Esophagus muscularis mucosa (tissue), 4 donors: Measurements from ENCODE around the gene RECK. TPM values are rescaled to one million over a fixed set of nuclear protein-coding genes. Genes with fewer than 3 reads are reported as not detected.

Experiments
- DNase-seq: peaks from one replicate; pipeline ENCODE4 v3.0.0-alpha.2; 2017; ENCODE audit errors: extremely low spot score
- H3K27ac ChIP-seq, 4 donors: fragments of 200-600 bp; sonication (generic); replicated peaks in 1 of 4; 1 replicate in 3 of 4; 2 replicates in 1 of 4; pipeline ENCODE4 v1.5.1; 2016 to 2019; ENCODE audit warnings: mild to moderate bottlenecking in 1 of 4
- H3K27me3 ChIP-seq, 4 donors: fragments of 200-600 bp; sonication (generic); one replicate each; pipeline versions ENCODE4 v1.5.1 to v1.6.0; 2016 to 2019
- H3K36me3 ChIP-seq, 4 donors: fragments of 200-600 bp; sonication (generic); one replicate each; pipeline ENCODE4 v1.5.1; 2016 to 2019
- H3K4me1 ChIP-seq, 4 donors: fragments of 200-600 bp; sonication (generic); one replicate each; pipeline ENCODE4 v1.5.1; 2016 to 2019
- H3K4me3 ChIP-seq, 4 donors: fragments of 200-600 bp; sonication (generic); 1 replicate in 2 of 4; 2 replicates in 2 of 4; pipeline ENCODE4 v1.5.1; 2016 to 2019; ENCODE audit warnings: mild to moderate bottlenecking in 4 of 4, moderate library complexity in 1 of 4
- H3K9me3 ChIP-seq, 4 donors: fragments of 200-600 bp; sonication (generic); 1 replicate in 3 of 4; 2 replicates in 1 of 4; pipeline ENCODE4 v1.5.1; 2016 to 2019
- CTCF ChIP-seq, 3 experiments: fragments of 200-600 bp in 2 of 3; fragments of 450-650 bp in 1 of 3; sonication (generic) in 2 of 3; IDR thresholded peaks; one replicate each; pipeline ENCODE4 v1.5.1; 2017 to 2019; ENCODE audit warnings: antibody characterized with exemption in 3 of 3, mild to moderate bottlenecking in 2 of 3, moderate library complexity in 1 of 3
- EP300 ChIP-seq: sonication (generic); formaldehyde crosslinking; IDR thresholded peaks from one replicate; pipeline ENCODE4 v1.6.1; 2017; ENCODE audit warnings: antibody characterized with exemption
- POLR2A ChIP-seq: fragments of 450-650 bp; IDR thresholded peaks from one replicate; pipeline ENCODE4 v1.6.1; 2017; ENCODE audit warnings: antibody characterized with exemption, moderate library complexity, mild to moderate bottlenecking, low read depth
- POLR2AphosphoS5 ChIP-seq, 2 donors: sonication (generic); formaldehyde crosslinking; IDR thresholded peaks; one replicate each; pipeline ENCODE4 v1.6.1; 2017; ENCODE audit warnings: antibody characterized with exemption in 2 of 2
- WGBS: methylation state at CpG from one replicate; pipeline ENCODE4 v1.1.5; 2018; 5-methylcytosine and 5-hydroxymethylcytosine counted together
- intact Hi-C: fragments of 100-400 bp; cut with DNase I; formaldehyde crosslinking; loops from one replicate; pipeline ENCODE4 v1.15.1; 2023
- total RNA-seq, 4 donors: library from RNA; depleted of rRNA; stranded (reverse); fragments of >200 nt; gene quantifications; one replicate each; pipeline versions ENCODE4 v1.1.0 to v1.2.1, GENCODE V29; 2016

Gene RECK
- total RNA-seq, 4 donors from 2014 or later, result 16.6 to 24.2 (median 19.0) TPM

DNA sequence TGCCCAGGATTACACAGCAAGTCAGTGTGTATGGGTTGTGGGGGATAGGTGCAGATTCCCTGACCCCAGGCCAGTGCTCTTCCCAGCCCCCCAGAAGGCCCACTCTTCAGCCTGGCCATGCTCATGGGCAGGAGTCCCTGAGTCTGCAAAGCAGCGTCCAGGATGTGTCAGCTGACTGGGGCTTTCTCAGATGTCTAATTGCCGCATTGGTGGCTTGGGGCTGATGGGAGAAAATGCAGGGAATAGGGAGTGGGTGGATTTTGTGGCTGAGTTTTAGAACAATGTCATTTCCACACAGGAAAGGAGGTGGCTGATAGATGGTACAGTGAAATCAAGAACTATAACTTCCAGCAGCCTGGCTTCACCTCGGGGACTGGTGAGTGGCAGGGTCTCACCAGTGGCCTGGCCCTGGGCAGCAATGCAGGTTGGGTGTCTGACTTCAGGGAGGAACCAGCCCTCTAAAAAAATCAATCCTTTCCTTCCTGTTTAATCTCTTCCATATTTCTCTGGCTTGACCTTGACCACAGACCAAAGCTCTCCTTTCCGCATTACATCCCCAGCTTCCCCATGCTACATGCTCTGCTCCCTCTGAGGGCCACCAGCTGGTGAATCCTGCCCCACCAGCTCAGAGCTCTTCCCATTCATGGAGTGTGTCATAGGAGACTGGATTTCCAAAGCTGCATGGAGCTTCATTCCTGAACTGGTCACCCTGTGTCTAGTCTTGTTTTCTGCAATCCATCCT lies 114.0 kb downstream of the RECK start:
- Histone ChIP-seq H3K27ac (peak overlapping the region; percentile 76 to 92 (median 86)), H3K9me3 (no peaks in the 10 kb centered on the region), H3K36me3 (peaks cover 0 to 36% (median 6%) of the 10 kb centered on the region in 4 donors), H3K27me3 (no peaks in the 10 kb centered on the region), H3K4me1 (peaks cover 44 to 96% (median 88%) of the 10 kb centered on the region in 4 donors), H3K4me3 (no peak overlapping the region)
- TF ChIP-seq EP300, result no peak
- WGBS, result 58% methylated on average over 3 of the region's 4 CpGs
- DNase-seq, result no peak
- intact Hi-C loops, result no loop called here

- no peak for DNase-seq
- Histone ChIP-seq H3K36me3 (peaks cover 0 to 36% (median 7%) of the 10 kb centered on the region in 4 donors), H3K4me3 (no peak overlapping the region), H3K4me1 (peaks cover 44 to 90% (median 88%) of the 10 kb centered on the region in 4 donors), H3K27ac (peak overlapping the region; percentile 76 to 92 (median 86)), H3K9me3 (no peaks in the 10 kb centered on the region), H3K27me3 (no peaks in the 10 kb centered on the region)
- TF ChIP-seq CTCF (IDR thresholded peaks at IDR 0.05), result no peak
- TF ChIP-seq POLR2AphosphoS5 (IDR thresholded peaks at IDR 0.05), result peak; percentile 43
- intact Hi-C loops, result no loop called here
- WGBS, result 71% methylated on average over 10 of the region's 14 CpGs
These were observed 114.8 kb downstream of the RECK start for GRCh38 chr9:36151316-36152210.

DNA sequence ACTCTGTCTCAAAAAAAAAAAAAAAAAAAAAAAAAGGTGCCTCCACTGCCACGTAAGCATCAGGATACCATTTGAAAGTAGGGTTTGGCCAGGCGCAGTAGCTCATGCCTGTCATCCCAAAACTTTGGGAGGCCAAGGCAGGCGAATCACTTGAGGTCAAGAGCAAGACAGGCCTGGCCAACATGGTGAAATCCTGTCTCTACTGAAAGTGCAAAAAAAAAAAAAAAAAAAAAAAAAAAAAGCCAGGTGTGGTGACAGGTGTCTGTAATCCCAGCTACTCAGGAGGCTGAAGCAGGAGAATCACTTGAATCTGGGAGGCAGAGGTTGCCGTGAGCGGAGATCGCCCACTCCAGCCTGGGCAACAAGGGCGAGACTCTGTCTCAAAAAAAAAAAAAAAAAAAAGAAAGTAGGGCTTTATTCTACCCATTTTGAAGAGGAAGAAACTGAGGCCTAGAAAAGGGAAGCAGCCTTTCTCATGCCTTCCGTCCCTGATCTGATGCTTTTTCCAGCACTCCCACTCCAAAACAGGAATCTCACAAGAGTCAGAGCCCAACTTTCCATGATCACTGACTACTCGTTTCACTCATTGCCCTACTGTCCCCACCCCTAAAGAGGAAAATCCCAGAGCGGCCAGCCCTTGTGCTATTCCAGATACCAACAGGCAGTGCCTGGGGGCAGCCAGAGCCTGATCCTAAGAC lies 116.2 kb downstream of the RECK start:
- peaks cover 38 to 80% (median 78%) of the 10 kb centered on the region in 4 donors for H3K4me1 ChIP-seq
- TF ChIP-seq CTCF (IDR thresholded peaks at IDR 0.05) (no peak), EP300 (no peak), POLR2A (no peak), POLR2AphosphoS5 (IDR thresholded peaks at IDR 0.05) (no peak)
- no peak for DNase-seq
- WGBS, result 78% methylated on average over 10 of the region's 10 CpGs
- H3K4me3 ChIP-seq, result no peak overlapping the region
- no peaks in the 10 kb centered on the region for H3K9me3 ChIP-seq
- no peaks in the 10 kb centered on the region for H3K27me3 ChIP-seq
- intact Hi-C loops, result no loop called here
- H3K27ac ChIP-seq, result peak overlapping the region; percentile 76 to 92 (median 88)
- peaks cover 0 to 34% (median 9%) of the 10 kb centered on the region in 4 donors for H3K36me3 ChIP-seq

DNA sequence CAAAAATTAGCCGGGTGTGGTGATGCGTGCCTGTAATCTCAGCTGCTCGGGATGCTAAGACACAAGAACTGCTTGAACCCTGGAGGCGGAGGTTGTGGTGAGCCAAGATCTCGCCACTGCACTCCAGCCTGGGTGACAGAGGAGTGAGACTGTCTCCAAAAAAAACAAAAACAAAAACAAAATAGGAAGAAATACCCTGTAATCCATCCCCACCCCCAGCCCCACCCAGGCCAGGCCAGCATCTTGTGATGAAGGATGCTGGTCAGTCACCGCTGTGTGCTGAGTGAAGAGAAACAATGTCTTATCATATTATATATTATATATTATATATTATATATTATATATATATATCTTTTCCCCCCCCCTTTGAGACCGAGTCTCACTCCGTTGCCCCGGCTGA lies 117.0 kb downstream of the RECK start:
- no peak overlapping the region for H3K4me3 ChIP-seq
- DNase-seq, result no peak
- H3K27ac ChIP-seq, result peak overlapping the region; percentile 76 to 92 (median 88)
- TF ChIP-seq POLR2AphosphoS5 (IDR thresholded peaks at IDR 0.05) (no peak), CTCF (IDR thresholded peaks at IDR 0.05) (no peak), POLR2A (no peak), EP300 (no peak)
- H3K36me3 ChIP-seq, result peaks cover 0 to 34% (median 9%) of the 10 kb centered on the region in 4 donors
- 67% methylated on average over 8 of the region's 9 CpGs for WGBS
- peaks cover 34 to 80% (median 78%) of the 10 kb centered on the region in 4 donors for H3K4me1 ChIP-seq
- no peaks in the 10 kb centered on the region for H3K27me3 ChIP-seq
- intact Hi-C loops, result no loop called here
- H3K9me3 ChIP-seq, result no peaks in the 10 kb centered on the region
